GM19467 (cell line): Measurements from ENCODE around the gene APRT.
"Not testable (repeated sequence)": the region's sequence is repeated elsewhere in the genome, so short reads cannot be mapped to it uniquely, and the experiment has no call there.

Experiments
- ATAC-seq: cut with Tn5 transposase; IDR thresholded peaks from one replicate; pipeline ENCODE4 v1.9.1; 2021; ENCODE audit warnings: mild to moderate bottlenecking, moderate library complexity; ENCODE audit not compliant: unreplicated experiment

Gene APRT

GRCh38 chr16:88790312-88791211, 21.2 kb downstream of the APRT start:
- no peak for ATAC-seq

- ATAC-seq, result no peak
Observed at GRCh38 chr16:88789594-88789993, 22.1 kb downstream of the APRT start.

DNA sequence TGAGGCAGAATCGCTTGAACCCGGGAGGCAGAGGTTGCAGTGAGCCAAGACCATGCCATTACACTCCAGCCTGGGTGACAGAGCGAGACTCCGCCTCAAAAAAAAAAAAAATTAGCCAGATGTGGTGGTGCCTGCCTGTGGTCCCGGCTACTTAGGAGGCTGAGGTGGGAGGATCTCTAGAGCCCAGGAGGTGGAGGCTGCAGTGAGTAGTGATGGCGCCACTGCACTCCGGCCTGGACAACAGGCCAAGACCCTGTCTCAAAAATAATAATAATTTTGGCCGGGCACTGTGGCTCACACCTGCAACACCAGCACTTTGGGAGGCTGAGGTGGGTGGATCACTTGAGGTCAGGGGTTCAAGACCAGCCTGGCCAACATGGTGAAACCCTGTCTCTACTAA, 23.0 kb downstream of the APRT start:
- ATAC-seq, result not testable (repeated sequence)

- no peak for ATAC-seq
Observed at GRCh38 chr16:88787579-88788314, 24.0 kb downstream of the APRT start.

- ATAC-seq, result no peak
Observed at GRCh38 chr16:88785106-88785924, 26.4 kb downstream of the APRT start, which contains the start of gene PIEZO1. Gene PIEZO1, minus strand, starts transcription at chr16:88785220. Its CDS starts 256 bp downstream, at chr16:88784964.

- no peak for ATAC-seq
Observed at GRCh38 chr16:88784856-88785105, 26.9 kb downstream of the APRT start.

DNA sequence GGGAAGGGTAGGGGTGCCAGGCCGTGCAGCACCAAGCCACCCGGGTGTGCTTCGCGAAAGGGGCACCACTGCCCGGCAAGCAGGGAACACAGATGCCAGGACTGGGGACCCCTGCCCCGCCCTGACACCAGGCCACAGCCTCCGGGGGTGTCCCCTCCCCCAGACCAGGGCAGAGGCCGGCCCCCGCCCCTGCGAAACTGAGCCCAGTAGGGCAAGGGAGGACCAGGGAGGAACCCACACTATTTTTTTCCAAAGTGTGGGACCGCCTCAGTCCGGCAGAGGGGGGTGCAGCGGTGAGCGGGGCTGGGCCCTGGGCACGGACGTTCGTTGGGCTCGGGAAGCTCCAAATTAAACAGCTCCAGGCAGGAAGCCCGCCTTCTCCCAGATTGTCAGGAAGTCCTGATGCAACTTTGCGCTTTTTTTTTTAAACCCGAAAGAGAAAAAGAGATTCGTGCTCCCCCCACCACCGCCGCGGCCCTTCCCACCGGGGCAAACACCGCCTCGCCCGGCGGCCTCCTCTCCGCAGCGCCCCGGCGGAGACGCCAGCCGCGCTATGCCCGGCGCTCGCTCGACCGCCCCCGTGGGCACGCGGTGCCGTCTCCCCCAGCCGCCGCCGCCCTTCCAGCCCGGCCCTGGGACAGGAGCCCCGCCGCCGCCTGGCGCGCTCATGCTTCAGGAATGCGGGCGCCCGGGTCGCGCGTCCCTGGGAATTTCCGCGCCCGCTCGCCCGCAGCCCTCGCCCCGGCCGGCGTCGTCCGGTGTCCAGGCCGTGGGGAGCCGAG, 27.5 kb downstream of the APRT start:
- ATAC-seq, result no peak

DNA sequence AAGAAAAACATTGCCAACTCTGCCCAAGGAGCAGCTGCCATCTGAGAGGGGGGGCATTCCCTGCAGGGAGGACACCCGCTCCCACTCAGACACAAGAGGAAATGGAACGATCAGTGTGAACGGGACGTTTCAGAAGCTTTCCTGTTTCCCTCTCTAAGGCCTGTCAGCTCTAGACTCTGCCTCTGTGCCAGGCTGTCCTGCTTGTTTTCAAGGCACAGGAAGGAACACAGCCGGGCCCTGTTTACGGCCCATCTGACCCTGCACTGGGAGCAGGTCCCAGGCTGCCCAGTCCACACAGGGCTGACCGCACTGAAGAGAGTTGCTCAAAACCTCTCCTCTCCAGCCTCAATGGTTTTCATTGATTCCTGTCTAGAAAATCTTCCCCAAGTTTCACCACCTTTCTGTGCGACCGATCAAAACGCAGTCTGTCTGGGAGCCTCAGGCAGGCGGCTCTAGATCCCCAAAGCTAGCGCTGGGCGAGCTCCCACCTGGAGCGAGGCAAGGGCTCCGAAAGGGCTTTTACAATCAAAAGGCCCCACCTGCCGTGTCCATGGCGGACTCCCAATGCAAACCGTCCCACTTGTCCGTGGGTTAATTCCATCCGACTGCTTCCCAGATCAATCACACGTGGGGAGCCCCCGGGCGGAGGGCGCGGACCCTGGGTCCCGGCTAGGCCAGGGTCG, 28.2 kb downstream of the APRT start:
- ATAC-seq, result no peak

- ATAC-seq, result no peak
Observed at GRCh38 chr16:88782454-88783390, 29.0 kb downstream of the APRT start.

- no peak for ATAC-seq
Observed at GRCh38 chr16:88781140-88782077, 30.3 kb downstream of the APRT start.

GRCh38 chr16:88780142-88781062, 31.3 kb downstream of the APRT start:
- no peak for ATAC-seq

DNA sequence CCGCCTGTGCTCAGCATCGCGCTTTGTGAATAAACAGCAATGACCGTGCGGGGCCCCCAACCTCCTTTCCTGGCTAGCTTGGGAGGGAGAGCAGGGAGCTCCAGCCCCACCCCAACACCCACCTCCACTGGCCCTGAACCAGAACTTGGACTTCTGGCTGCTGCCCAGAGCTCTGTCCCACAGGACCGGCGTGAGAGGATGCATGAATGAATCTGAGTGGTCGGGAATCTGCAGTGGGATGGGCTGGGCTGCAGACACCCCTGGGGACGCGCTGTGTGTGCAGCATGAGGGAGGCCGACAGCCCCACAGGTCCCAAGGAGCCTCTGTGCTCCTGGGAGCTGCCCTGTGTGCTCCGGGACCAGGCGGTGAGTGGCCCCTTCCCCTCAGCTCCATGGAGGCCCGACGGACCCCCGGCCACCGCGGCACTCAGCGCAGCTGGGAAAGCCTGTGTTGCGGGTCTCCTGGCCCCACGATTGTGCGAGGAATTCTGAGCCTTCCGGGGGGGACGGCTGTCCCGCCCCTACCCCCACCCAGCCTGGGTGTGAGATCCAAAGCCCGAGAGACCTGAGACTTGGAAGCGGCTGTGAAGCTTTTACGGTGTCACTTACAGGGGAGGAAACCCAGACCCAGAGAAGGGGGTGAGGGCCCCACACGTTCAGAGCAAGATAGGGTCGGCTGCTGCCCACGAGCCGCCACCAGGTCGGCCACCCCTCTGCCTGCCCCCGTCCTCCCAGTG, 32.2 kb downstream of the APRT start:
- ATAC-seq, result no peak

DNA sequence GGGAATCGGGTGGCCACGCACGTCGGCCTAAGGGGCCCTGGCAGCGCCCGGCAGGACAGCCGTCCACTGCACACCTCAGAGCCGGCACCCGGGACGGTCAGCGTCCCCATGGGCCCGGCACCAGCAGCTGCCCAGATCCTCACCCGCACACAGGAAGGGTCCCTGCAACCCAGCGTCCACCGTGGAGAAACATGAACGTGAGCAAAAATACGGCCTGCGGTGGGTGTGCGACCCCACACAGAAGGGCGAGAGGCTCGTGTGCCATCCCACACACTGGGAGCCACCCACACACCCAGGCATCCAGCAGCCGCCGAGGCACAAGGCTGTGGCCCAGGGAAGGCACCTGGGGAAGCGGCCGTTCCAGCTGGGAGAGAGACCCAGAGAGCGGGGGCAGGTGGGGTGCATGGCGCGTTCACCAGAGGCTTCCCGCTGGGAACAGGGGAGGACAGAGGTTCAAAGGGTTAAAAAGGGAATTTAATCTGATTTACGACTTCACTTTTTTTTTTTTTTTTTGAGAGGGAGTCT, 33.1 kb downstream of the APRT start:
- ATAC-seq, result no peak

- ATAC-seq, result no peak
Observed at GRCh38 chr16:88778271-88778525, 33.5 kb downstream of the APRT start.

GRCh38 chr16:88777471-88778270, 34.1 kb downstream of the APRT start:
- no peak for ATAC-seq
